ENCODE results near the gene EFCAB6.

DNA sequence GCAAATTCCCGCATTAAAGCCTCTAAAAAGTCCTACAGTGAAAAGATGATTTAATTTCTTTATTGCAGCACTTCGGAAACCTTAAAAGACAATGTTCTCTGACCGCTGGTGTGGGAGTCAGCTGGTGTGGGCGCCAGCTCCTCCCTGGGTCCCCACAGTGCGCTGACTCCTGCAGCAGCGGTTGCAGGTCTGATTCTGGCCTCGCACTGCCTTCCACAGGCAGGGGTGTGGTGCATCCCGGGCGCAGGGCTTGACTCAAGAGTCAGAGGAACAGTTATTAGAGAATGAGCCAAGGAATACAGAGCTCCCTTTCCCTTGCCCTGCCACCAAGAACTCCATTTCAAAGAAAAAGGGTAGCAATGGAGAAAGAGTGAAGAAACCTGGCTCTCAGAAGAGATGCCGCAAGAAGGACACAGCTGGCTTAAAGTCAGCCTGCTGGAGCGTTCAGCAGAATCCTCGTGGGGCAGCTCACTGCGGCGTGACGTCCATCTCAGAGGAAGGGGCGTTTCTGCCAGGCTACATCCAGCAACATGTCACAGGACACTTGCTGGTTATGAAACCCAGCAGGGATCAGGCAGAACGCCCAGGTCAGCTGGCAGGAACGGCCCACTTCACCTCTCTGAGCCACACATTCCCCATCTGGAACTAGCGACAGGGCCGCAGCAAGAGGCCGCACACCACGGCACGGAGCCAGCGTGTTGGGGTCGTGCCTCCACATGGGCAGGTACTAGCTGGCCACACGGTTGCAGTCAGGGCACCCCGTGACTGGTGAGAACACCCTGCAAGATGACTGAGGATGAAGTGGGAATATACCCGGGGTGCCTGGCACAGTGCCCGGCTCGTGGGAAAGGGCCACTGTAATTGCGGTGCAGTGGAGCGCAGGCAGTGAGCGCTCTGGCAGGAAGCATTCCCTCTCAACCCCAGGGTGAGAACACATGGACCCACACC, 18.1 kb upstream of the EFCAB6 start:
- TF ChIP-seq, protein P1, sequence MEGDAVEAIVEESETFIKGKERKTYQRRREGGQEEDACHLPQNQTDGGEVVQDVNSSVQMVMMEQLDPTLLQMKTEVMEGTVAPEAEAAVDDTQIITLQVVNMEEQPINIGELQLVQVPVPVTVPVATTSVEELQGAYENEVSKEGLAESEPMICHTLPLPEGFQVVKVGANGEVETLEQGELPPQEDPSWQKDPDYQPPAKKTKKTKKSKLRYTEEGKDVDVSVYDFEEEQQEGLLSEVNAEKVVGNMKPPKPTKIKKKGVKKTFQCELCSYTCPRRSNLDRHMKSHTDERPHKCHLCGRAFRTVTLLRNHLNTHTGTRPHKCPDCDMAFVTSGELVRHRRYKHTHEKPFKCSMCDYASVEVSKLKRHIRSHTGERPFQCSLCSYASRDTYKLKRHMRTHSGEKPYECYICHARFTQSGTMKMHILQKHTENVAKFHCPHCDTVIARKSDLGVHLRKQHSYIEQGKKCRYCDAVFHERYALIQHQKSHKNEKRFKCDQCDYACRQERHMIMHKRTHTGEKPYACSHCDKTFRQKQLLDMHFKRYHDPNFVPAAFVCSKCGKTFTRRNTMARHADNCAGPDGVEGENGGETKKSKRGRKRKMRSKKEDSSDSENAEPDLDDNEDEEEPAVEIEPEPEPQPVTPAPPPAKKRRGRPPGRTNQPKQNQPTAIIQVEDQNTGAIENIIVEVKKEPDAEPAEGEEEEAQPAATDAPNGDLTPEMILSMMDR (IDR thresholded peaks at IDR 0.05) = no peak
- no peak for TF ChIP-seq POLR2A (IDR thresholded peaks at IDR 0.05)
